NCI-H345 treated with DMSO at 0.1 percent for 48 hours (cell line): ENCODE results near the gene ABCG5.
A peak's percentile ranks its signal among the peaks of the same experiment; 100 is the strongest.

Source experiments
- DNase-seq: peaks from one replicate; lab custom pipeline; 2025; ENCODE audit not compliant: unreplicated experiment; lab: John Stamatoyannopoulos, UW

Gene ABCG5

GRCh38 chr2:43842866-43843226 is 4.2 kb upstream of the ABCG5 start:
- no peak for DNase-seq

GRCh38 chr2:43841949-43842865 is 3.6 kb upstream of the ABCG5 start:
- DNase-seq, result no peak

- no peak for DNase-seq
Measured at GRCh38 chr2:43840965-43841364, 2.3 kb upstream of the ABCG5 start.

- DNase-seq, result no peak
Measured at GRCh38 chr2:43839776-43840564, 1.3 kb upstream of the ABCG5 start.

GRCh38 chr2:43837831-43838559 is 644 bp downstream of the ABCG5 start:
- no peak for DNase-seq

- DNase-seq, result no peak
Measured at GRCh38 chr2:43837033-43837432, 1.6 kb downstream of the ABCG5 start.

GRCh38 chr2:43832457-43832856 is 6.2 kb downstream of the ABCG5 start:
- DNase-seq, result no peak

- DNase-seq, result peak; percentile 14
Measured at GRCh38 chr2:43831543-43832294, 6.9 kb downstream of the ABCG5 start.

GRCh38 chr2:43826305-43827250 is 12.1 kb downstream of the ABCG5 start:
- no peak for DNase-seq

- no peak for DNase-seq
Measured at GRCh38 chr2:43825841-43826240, 12.8 kb downstream of the ABCG5 start.

- no peak for DNase-seq
Measured at GRCh38 chr2:43824951-43825493, 13.6 kb downstream of the ABCG5 start.

- no peak for DNase-seq
Measured at GRCh38 chr2:43824512-43824911, 14.1 kb downstream of the ABCG5 start.

- DNase-seq, result no peak
Measured at GRCh38 chr2:43823751-43824150, 14.9 kb downstream of the ABCG5 start.

GRCh38 chr2:43822839-43823238 is 15.8 kb downstream of the ABCG5 start:
- DNase-seq, result no peak

- no peak for DNase-seq
Measured at GRCh38 chr2:43819491-43820163, 19.0 kb downstream of the ABCG5 start.

- no peak for DNase-seq
Measured at GRCh38 chr2:43818761-43819160, 19.9 kb downstream of the ABCG5 start.

- DNase-seq, result no peak
Measured at GRCh38 chr2:43814711-43815110, 23.9 kb downstream of the ABCG5 start.

- DNase-seq, result no peak
Measured at GRCh38 chr2:43812947-43813346, 25.7 kb downstream of the ABCG5 start.

- DNase-seq, result no peak
Measured at GRCh38 chr2:43812006-43812405, 26.6 kb downstream of the ABCG5 start.
